ENCODE results near the gene RTN4RL1. TPM values are rescaled to one million over a fixed set of nuclear protein-coding genes. Genes with fewer than 3 reads are reported as not detected.
A peak's percentile ranks its signal among the peaks of the same experiment; 100 is the strongest.

RTN4RL1 gene
- polyA plus RNA-seq, 1 donor (not counting 4 experiments of a cell fraction or from before 2014, with no cell fraction given): 2.3 TPM

DNA sequence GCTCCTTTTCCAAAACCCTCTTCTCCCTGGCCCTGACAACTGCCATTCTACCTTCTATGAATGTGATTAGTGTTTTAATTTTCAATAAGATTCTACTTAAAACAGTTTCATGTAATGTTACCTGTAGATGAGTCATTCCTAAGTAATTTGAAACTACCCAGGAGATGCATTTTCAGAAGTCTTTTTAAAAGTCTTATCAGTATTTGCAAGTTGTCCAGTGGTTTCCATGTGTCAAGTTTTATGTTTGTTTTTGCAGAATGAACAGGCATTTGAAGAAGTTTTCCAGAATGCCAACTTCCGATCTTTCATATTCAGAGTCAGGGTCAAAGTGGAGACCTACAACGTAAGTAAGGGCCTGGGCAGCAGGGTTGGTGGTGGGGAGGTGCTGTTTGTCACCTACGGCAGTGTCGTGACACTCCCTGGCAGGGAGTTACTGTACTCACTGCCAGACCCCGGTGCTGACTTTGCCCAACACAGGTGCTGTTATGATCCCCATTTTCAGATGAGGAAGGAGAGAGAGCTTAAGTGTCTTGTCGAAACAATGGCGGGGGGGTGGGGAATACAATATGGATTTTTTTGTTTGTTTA, 130.3 kb downstream of the RTN4RL1 start:
- FAIRE-seq: peak; percentile 5
- no peaks in the 10 kb centered on the region for H3K9me1 ChIP-seq (ENCODE audit: control insufficient read depth, extremely low read depth, insufficient read depth, low read length)
- no peak for DNase-seq (ENCODE audit: low read depth, low spot score)
- H3K9ac ChIP-seq (ENCODE audit: control insufficient read depth, extremely low read depth, insufficient read depth, low read length): no peak overlapping the region
- no peaks in the 10 kb centered on the region for H3K79me2 ChIP-seq (ENCODE audit: control insufficient read depth, insufficient read depth, low read length)
- peaks cover 18 to 21% of the 10 kb centered on the region in 2 experiments for H3K36me3 ChIP-seq (ENCODE audit: control insufficient read depth in 2 of 2, extremely low read depth in 1 of 2, insufficient read depth in 2 of 2, low read length in 2 of 2)
- no peak overlapping the region for H3K27ac ChIP-seq (ENCODE audit: control insufficient read depth, insufficient read depth, low read length)
- no peaks in the 10 kb centered on the region for H3K9me3 ChIP-seq (ENCODE audit: control insufficient read depth, low read depth, low read length)
- no peak overlapping the region for H2AFZ ChIP-seq (ENCODE audit: control insufficient read depth, low read length)
- dilution Hi-C loops (cut with MboI; ENCODE audit: extremely low pct_ligation_motif_present, low sequenced_read_pairs): no loop called here
- H3K4me3 ChIP-seq (ENCODE audit: control insufficient read depth in 2 of 3, extremely low read depth in 1 of 3, insufficient read depth in 2 of 3, low read depth in 1 of 3, low read length in 3 of 3): no peak overlapping the region
- TF ChIP-seq CTCF (optimal IDR thresholded peaks at IDR 0.05 in 1 of 3, IDR thresholded peaks at IDR 0.05 in 1 of 3, conservative IDR thresholded peaks at IDR 0.05 in 1 of 3; ENCODE audit: extremely low read depth in 1 of 3, insufficient read depth in 2 of 3, low read length in 3 of 3) (no peak), EZH2 (IDR thresholded peaks at IDR 0.05; ENCODE audit: low read length) (no peak)
- no peaks in the 10 kb centered on the region for H3K4me1 ChIP-seq (ENCODE audit: control insufficient read depth, extremely low read depth, insufficient read depth, low read length)
- no peaks in the 10 kb centered on the region for H3K27me3 ChIP-seq (ENCODE audit: control insufficient read depth, extremely low read depth, insufficient read depth, low read length)
- no peaks in the 10 kb centered on the region for H4K20me1 ChIP-seq (ENCODE audit: control insufficient read depth, extremely low read depth, insufficient read depth, low read length)
- H3K4me2 ChIP-seq (ENCODE audit: control insufficient read depth, extremely low read depth, insufficient read depth, low read depth, low read length): no peak overlapping the region

GRCh38 chr17:1890758-1891450, 134.2 kb downstream of the RTN4RL1 start:
- H3K9ac ChIP-seq (ENCODE audit: control insufficient read depth, extremely low read depth, insufficient read depth, low read length): no peak overlapping the region
- H3K79me2 ChIP-seq (ENCODE audit: control insufficient read depth, insufficient read depth, low read length): no peaks in the 10 kb centered on the region
- H3K9me3 ChIP-seq (ENCODE audit: control insufficient read depth, low read depth, low read length): no peaks in the 10 kb centered on the region
- DNase-seq (ENCODE audit: low read depth, low spot score) (no peak), FAIRE-seq (no peak)
- no peak overlapping the region for H3K4me2 ChIP-seq (ENCODE audit: control insufficient read depth, extremely low read depth, insufficient read depth, low read depth, low read length)
- peaks cover 16 to 20% of the 10 kb centered on the region in 2 experiments for H3K36me3 ChIP-seq (ENCODE audit: control insufficient read depth in 2 of 2, extremely low read depth in 1 of 2, insufficient read depth in 2 of 2, low read length in 2 of 2)
- dilution Hi-C loops (cut with MboI; ENCODE audit: extremely low pct_ligation_motif_present, low sequenced_read_pairs): no loop called here
- no peak for TF ChIP-seq EZH2 (IDR thresholded peaks at IDR 0.05; ENCODE audit: low read length)
- TF ChIP-seq CTCF (optimal IDR thresholded peaks at IDR 0.05 in 1 of 3, IDR thresholded peaks at IDR 0.05 in 1 of 3, conservative IDR thresholded peaks at IDR 0.05 in 1 of 3; ENCODE audit: extremely low read depth in 1 of 3, insufficient read depth in 2 of 3, low read length in 3 of 3): no peak
- H3K27me3 ChIP-seq (ENCODE audit: control insufficient read depth, extremely low read depth, insufficient read depth, low read length): no peaks in the 10 kb centered on the region
- H3K9me1 ChIP-seq (ENCODE audit: control insufficient read depth, extremely low read depth, insufficient read depth, low read length): no peaks in the 10 kb centered on the region
- no peak overlapping the region for H3K4me3 ChIP-seq (ENCODE audit: control insufficient read depth in 2 of 3, extremely low read depth in 1 of 3, insufficient read depth in 2 of 3, low read depth in 1 of 3, low read length in 3 of 3)
- no peaks in the 10 kb centered on the region for H4K20me1 ChIP-seq (ENCODE audit: control insufficient read depth, extremely low read depth, insufficient read depth, low read length)
- no peak overlapping the region for H2AFZ ChIP-seq (ENCODE audit: control insufficient read depth, low read length)
- H3K27ac ChIP-seq (ENCODE audit: control insufficient read depth, insufficient read depth, low read length): no peak overlapping the region
- no peaks in the 10 kb centered on the region for H3K4me1 ChIP-seq (ENCODE audit: control insufficient read depth, extremely low read depth, insufficient read depth, low read length)

All from keratinocyte (primary cell).